H1 (cell line): ENCODE measurements around the gene ELSPBP1.

ENCODE experiments used
- ASH2L ChIP-seq: fragments of 200-600, 300-600 bp; sonication (generic); IDR thresholded peaks from one replicate; pipeline ENCODE4 v1.7.1; 2017; ENCODE audit warnings: low read length
- ATF3 ChIP-seq: IDR thresholded peaks from 2 replicates; pipeline ENCODE4 v1.6.1; 2011; ENCODE audit warnings: low read depth, mild to moderate bottlenecking, low read length; ENCODE audit not compliant: insufficient read depth
- CBX8 ChIP-seq: fragments of 300-800, 300-1000 bp; sonication (generic); IDR thresholded peaks from 2 replicates; pipeline ENCODE4 v1.7.1; 2016; ENCODE audit warnings: low read depth, low read length, borderline replicate concordance
- CTCF ChIP-seq, 3 experiments: IDR thresholded peaks; 1 replicate in 2 of 3; 2 replicates in 1 of 3; pipeline versions ENCODE4 v1.5.1 to v1.6.1; 2011; ENCODE audit warnings: low read length in 3 of 3, mild to moderate bottlenecking in 3 of 3, inconsistent platforms in 2 of 3, low read depth in 1 of 3, moderate library complexity in 1 of 3; ENCODE audit not compliant: insufficient read depth in 1 of 3; ENCODE audit errors: control extremely low read depth in 1 of 3
- EP300 ChIP-seq, 2 experiments: IDR thresholded peaks; 1 replicate in 1 of 2; 2 replicates in 1 of 2; pipeline ENCODE4 v1.6.1; 2011 to 2012; ENCODE audit warnings: low read depth in 2 of 2, low read length in 2 of 2, mild to moderate bottlenecking in 2 of 2, borderline replicate concordance in 1 of 2, inconsistent platforms in 1 of 2, moderate library complexity in 1 of 2
- EZH2 ChIP-seq: fragments of 200-600 bp; sonication (generic); IDR thresholded peaks from 2 replicates; pipeline ENCODE4 v1.7.1; 2012; ENCODE audit warnings: low read depth, mild to moderate bottlenecking, moderate library complexity, low read length, inconsistent platforms; ENCODE audit not compliant: severe bottlenecking
- POLR2A ChIP-seq, 2 experiments: IDR thresholded peaks; 1 replicate in 1 of 2; 2 replicates in 1 of 2; pipeline ENCODE4 v1.6.1; 2011; ENCODE audit warnings: low read depth in 2 of 2, low read length in 2 of 2, mild to moderate bottlenecking in 2 of 2; ENCODE audit errors: control extremely low read depth in 1 of 2
- POLR2AphosphoS5 ChIP-seq: IDR thresholded peaks from 2 replicates; pipeline ENCODE4 v1.6.1; 2011; ENCODE audit warnings: low read depth, low read length
- RAD21 ChIP-seq, 2 experiments: IDR thresholded peaks in 1 of 2; conservative IDR thresholded peaks in 1 of 2; 2 replicates each; pipeline ENCODE4 v1.6.1; 2011; ENCODE audit warnings: low read depth in 2 of 2, low read length in 2 of 2, improper control_type of control experiment in 1 of 2, inconsistent platforms in 1 of 2, mild to moderate bottlenecking in 1 of 2, moderate library complexity in 1 of 2
- SIN3A ChIP-seq, 2 experiments: IDR thresholded peaks in 1 of 2; conservative IDR thresholded peaks in 1 of 2; 2 replicates each; pipeline ENCODE4 v1.6.1; 2011 to 2012; ENCODE audit warnings: low read length in 2 of 2, improper control_type of control experiment in 1 of 2, low read depth in 1 of 2, mild to moderate bottlenecking in 1 of 2
- SP1 ChIP-seq: IDR thresholded peaks from 2 replicates; pipeline ENCODE4 v1.6.1; 2011; ENCODE audit warnings: low read depth, low read length
- TAF1 ChIP-seq: IDR thresholded peaks from 2 replicates; pipeline ENCODE4 v1.6.1; 2011; ENCODE audit warnings: mild to moderate bottlenecking, low read depth, low read length
- USF2 ChIP-seq: IDR thresholded peaks from 2 replicates; pipeline ENCODE4 v1.6.1; 2011; ENCODE audit warnings: low read length, improper control_type of control experiment
- ZNF274 ChIP-seq: IDR thresholded peaks from 2 replicates; pipeline ENCODE4 v1.7.0; 2012; ENCODE audit warnings: low read length, borderline replicate concordance; ENCODE audit errors: extremely low read depth

GRCh38 chr19:48010932-48011758, 16.7 kb downstream of the ELSPBP1 start:
- TF ChIP-seq CBX8 = no peak
- no peak for TF ChIP-seq ATF3
- TF ChIP-seq CTCF (IDR thresholded peaks at IDR 0.05; ENCODE audit: control extremely low read depth in 1 of 3, insufficient read depth in 1 of 3, low read depth in 1 of 3, low read length in 3 of 3) = no peak
- no peak for TF ChIP-seq POLR2A (IDR thresholded peaks at IDR 0.05; ENCODE audit: control extremely low read depth in 1 of 2, low read depth in 2 of 2, low read length in 2 of 2)
- no peak for TF ChIP-seq ASH2L
- TF ChIP-seq TAF1 = no peak
- no peak for TF ChIP-seq POLR2AphosphoS5
- TF ChIP-seq EP300 (IDR thresholded peaks at IDR 0.05; ENCODE audit: borderline replicate concordance in 1 of 2, low read depth in 2 of 2, low read length in 2 of 2) = no peak
- TF ChIP-seq ZNF274 = no peak
- TF ChIP-seq EZH2 = no peak
- TF ChIP-seq RAD21 (IDR thresholded peaks at IDR 0.05 in 1 of 2, conservative IDR thresholded peaks at IDR 0.05 in 1 of 2; ENCODE audit: low read depth in 2 of 2, low read length in 2 of 2) = no peak
- TF ChIP-seq SP1 = no peak
- TF ChIP-seq SIN3A (conservative IDR thresholded peaks at IDR 0.05 in 1 of 2, IDR thresholded peaks at IDR 0.05 in 1 of 2; ENCODE audit: low read depth in 1 of 2, low read length in 2 of 2) = no peak
- TF ChIP-seq USF2 = no peak
